HG03571 (cell line): ENCODE results near the gene MAGEE2.
"Not testable (repeated sequence)": the region's sequence is repeated elsewhere in the genome, so short reads cannot be mapped to it uniquely, and the experiment has no call there.

Experiments
- ATAC-seq: cut with Tn5 transposase; IDR thresholded peaks from one replicate; pipeline ENCODE4 v1.9.1; 2021; ENCODE audit not compliant: unreplicated experiment

The MAGEE2 gene, protein sequence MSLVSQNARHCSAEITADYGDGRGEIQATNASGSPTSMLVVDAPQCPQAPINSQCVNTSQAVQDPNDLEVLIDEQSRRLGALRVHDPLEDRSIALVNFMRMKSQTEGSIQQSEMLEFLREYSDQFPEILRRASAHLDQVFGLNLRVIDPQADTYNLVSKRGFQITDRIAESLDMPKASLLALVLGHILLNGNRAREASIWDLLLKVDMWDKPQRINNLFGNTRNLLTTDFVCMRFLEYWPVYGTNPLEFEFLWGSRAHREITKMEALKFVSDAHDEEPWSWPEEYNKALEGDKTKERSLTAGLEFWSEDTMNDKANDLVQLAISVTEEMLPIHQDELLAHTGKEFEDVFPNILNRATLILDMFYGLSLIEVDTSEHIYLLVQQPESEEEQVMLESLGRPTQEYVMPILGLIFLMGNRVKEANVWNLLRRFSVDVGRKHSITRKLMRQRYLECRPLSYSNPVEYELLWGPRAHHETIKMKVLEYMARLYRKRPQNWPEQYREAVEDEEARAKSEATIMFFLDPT

GRCh38 chrX:75784680-75785491 lies at the start of gene MAGEE2:
TSS of gene MAGEE2 (minus strand) at chrX:75785254. CDS start at chrX:75785051, 203 bp downstream.
- no peak for ATAC-seq

GRCh38 chrX:75786290-75786689 lies 1.2 kb upstream of the MAGEE2 start:
- no peak for ATAC-seq

- no peak for ATAC-seq
These were observed 3.4 kb downstream of the MAGEE2 start for GRCh38 chrX:75781611-75782010.

DNA sequence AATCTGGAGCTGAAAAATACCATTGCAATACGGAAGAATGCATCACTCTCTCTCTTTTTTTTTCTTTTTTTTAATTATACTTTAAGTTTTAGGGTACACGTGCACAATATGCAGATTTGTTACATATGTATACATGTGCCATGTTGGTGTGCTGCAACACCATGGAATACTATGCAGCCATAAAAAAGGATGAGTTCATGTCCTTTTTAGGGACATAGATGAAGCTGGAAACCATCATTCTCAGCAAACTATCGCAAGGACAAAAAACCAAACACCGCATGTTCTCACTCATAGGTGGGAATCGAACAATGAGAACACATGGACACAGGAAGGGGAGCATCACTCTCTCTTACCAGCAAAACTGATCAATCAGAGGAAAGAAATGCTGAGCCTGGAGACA lies 17.0 kb downstream of the MAGEE2 start:
- not testable (repeated sequence) for ATAC-seq

DNA sequence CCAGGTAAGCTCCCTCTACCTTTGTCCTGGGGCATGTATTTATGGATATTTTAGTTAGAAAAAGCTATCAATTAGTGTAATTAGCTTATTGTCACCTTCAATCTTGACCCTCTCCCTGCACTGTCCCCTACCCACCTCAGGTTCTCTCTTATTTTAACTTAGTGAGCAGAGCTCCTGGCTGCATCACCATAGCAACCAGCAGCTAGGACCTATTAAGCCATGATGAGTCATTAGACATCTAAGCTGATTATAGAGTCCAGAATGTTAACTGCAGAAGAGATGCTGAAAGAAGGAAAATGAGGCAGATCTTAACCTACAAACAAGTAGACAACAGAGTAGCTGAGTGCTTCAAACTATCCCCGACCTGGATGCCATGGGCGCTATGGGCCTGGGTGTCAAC lies 36.6 kb downstream of the MAGEE2 start:
- ATAC-seq, result no peak

DNA sequence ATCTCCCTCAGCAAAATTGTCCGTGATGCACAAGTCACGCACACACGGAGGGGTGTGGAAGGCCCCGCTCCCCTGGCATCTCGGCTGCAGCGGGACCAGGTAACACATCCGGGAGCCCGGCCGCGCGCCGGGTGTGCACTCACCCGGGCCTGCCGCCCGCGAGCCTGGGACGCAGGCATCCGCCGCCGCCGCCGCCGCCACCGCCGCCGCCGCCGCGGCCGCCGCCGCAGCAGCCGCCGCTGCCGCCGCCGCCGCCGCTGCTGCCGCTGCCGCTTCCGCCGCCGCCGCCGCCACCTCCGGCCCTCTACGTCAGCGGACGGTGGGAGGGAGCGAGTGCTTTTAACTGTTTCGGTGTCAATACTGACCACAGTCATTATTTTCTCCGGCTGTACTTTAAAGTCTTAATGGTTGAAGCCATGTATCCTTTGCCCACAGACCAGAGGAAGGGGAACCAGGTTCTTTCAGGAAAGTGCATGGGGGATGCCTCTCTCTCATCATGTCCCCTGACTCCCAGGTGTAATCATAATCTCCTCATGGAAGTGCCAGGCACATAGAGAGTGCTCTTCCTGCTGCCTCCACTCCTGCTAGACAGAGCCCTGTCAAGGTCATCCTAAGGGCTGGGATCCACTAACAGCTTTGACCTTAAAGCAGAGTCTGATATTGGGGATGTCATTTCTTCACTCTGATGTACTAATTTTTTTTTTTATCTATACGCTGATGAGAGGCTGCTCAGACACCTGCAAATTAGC lies 38.0 kb downstream of the MAGEE2 start:
- peak; percentile 87 for ATAC-seq
